Measurements from ENCODE around the gene UBAC2.
"Not testable (repeated sequence)": the region's sequence is repeated elsewhere in the genome, so short reads cannot be mapped to it uniquely, and the experiment has no call there.

DNA sequence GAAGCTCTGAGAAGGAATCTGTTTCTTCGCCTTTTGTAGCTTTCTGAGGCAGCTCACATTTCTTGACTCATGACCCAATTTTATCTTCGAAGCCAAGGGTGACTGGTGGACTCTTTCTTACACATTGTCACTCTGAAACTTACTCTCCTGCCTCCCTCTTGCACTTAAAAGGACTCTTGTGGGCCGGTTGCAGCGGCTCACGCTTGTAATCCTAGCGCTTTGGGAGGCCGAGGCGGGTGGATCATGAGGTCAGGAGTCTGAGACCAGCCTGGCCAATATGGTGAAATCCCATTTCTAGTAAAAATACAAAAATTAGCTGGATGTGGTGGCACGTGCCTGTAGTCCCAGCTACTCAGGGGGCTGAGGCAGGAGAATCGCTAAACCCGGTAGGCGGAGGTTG, 29.9 kb downstream of the UBAC2 start:
- not testable (repeated sequence) for TF ChIP-seq EP300, POLR2AphosphoS5 (IDR thresholded peaks at IDR 0.05)
- TF ChIP-seq, protein P1, sequence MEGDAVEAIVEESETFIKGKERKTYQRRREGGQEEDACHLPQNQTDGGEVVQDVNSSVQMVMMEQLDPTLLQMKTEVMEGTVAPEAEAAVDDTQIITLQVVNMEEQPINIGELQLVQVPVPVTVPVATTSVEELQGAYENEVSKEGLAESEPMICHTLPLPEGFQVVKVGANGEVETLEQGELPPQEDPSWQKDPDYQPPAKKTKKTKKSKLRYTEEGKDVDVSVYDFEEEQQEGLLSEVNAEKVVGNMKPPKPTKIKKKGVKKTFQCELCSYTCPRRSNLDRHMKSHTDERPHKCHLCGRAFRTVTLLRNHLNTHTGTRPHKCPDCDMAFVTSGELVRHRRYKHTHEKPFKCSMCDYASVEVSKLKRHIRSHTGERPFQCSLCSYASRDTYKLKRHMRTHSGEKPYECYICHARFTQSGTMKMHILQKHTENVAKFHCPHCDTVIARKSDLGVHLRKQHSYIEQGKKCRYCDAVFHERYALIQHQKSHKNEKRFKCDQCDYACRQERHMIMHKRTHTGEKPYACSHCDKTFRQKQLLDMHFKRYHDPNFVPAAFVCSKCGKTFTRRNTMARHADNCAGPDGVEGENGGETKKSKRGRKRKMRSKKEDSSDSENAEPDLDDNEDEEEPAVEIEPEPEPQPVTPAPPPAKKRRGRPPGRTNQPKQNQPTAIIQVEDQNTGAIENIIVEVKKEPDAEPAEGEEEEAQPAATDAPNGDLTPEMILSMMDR (IDR thresholded peaks at IDR 0.05), result not testable (repeated sequence)

Data from sigmoid colon (tissue), 4 donors.